ENCODE measurements around the gene GHRL. TPM values are rescaled to one million over a fixed set of nuclear protein-coding genes. Genes with fewer than 3 reads are reported as not detected.
"Not testable (repeated sequence)": the region's sequence is repeated elsewhere in the genome, so short reads cannot be mapped to it uniquely, and the experiment has no call there.

Gene GHRL
- total RNA-seq, 2 donors from 2014 or later = 0.60 TPM; not detected in 1

DNA sequence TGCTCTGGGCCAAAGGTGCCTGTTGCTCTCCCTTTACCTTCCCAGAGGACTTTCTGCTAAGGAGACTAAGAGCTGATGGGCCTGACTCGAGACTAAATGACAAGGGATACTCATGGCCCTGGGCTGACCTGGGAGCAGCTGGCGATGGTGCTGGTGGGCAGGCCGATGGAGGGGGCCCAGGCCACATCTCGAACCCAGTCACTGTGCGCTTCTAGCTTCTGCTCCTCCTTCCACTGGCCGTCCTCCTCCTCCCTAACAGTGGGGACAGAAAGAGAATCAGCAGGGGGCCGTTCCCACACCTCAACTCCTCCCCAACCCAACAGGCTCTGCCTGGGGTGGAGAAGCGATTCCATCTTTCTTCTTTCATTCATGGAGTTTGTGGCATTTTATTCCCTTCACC lies 12.2 kb upstream of the GHRL start:
- DNase-seq = no peak
- intact Hi-C loops (cut with DNase I) = no loop called here
- ATAC-seq = no peak

- DNase-seq = no peak
- intact Hi-C loops (cut with DNase I) = no loop called here
- no peak for ATAC-seq
Measured at GRCh38 chr3:10303785-10304184, 11.0 kb upstream of the GHRL start.

DNA sequence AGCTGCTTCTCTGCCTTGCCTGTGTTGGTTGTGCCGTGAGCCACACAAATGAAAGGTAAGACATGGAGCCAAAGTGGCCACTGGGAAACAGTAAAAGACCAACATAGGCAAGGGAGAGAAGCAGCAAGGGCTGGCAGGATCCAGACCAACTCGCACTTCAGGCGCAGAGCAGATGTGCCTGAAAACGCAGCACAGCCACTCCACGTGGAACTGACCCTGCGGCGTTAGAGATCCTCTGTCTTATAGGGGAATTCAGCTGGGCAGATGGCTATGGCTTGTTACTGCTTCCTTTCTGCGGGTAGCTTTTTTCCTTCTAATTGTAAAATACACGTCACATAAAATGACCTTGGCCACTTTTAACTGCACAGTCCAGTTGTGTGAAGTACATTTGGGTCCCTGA lies 10.4 kb upstream of the GHRL start:
- intact Hi-C loops (cut with DNase I) = no loop called here
- ATAC-seq = no peak
- DNase-seq = no peak

DNA sequence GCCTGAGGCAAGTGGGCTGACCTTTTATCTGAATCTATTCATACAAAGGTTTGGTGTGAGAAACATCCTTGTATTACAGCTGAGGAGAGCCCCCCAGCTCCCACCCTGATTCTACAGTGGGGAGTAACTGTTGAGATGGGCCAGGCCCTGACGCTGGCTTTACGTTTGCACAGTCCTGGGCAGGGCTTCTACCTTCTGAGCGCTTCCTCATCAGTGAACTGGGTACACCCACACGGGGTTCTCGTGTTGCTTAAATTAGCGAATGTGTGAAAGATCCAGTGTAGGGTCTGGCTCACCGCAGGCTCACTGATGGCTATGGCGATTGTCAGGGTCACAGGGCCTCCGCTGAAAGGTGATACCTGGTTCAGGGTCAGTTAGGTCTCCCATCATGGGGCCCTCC lies 7.3 kb upstream of the GHRL start:
- ATAC-seq = no peak
- intact Hi-C loops (cut with DNase I) = no loop called here

GRCh38 chr3:10299679-10300078 lies 6.9 kb upstream of the GHRL start:
- intact Hi-C loops (cut with DNase I) = no loop called here
- no peak for ATAC-seq
- no peak for DNase-seq

More for the DNA sequence above, 7.3 kb upstream of the GHRL start:
- DNase-seq = no peak

DNA sequence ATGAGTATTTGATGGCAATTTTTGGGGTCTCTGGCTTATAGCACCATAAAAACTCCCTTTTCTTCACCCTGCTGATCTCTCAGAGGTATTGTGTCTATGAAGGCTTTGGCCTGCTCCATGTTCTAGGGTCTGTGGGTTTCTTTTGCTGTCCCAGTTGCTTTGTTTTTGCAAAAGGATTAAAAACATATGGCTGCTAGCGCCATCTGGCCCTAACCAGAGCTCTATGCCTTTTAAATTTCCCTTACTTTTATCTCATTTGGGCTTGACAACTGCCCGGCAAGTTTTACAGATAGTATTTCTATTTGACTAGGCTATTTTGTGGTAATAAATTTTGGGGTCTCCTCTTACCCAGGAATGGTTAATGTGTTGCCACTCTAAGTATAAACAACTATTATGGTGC lies 6.4 kb upstream of the GHRL start:
- intact Hi-C loops (cut with DNase I) = no loop called here
- no peak for ATAC-seq
- DNase-seq = no peak

DNA sequence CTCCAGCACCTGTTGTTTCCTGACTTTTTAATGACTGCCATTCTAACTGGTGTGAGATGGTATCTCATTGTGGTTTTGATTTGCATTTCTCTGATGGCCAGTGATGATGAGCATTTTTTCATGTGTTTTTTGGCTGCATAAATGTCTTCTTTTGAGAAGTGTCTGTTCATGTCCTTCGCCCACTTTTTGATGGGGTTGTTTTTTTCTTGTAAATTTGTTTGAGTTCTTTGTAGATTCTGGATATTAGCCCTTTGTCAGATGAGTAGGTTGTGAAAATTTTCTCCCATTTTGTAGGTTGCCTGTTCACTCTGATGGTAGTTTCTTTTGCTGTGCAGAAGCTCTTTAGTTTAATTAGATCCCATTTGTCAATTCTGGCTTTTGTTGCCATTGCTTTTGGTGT lies 5.3 kb upstream of the GHRL start:
- ATAC-seq; intact Hi-C loops (cut with DNase I); DNase-seq: not testable (repeated sequence)

DNA sequence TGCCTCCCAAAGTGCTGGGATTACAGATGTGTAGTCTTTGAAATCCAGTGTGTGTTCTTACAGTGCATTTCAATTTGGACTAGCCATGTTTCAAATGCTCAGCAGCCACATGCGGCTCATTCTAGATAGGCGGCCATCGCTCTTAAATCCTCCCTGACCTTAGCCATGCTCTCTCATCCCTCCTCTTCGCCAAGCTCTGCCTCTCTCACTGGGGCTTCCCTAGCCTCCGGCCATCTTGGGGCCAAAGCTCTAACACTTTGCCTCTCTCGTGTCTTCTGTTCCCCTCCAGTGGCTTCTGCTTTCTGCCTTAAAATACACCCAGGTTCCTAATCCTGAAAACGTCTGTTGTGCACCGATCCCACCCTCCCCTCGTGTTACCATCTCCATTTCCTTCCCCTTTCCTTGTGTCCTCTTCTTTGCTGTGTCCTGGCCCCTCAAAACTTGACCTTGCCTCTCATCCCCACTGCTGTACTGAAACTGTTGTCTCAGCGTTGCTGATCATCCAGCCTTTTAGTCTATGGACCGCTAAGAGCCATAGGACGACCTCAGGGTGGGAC lies 1.4 kb upstream of the GHRL start:
- intact Hi-C loops (cut with DNase I) = no loop called here
- DNase-seq (no peak), ATAC-seq (no peak)

DNA sequence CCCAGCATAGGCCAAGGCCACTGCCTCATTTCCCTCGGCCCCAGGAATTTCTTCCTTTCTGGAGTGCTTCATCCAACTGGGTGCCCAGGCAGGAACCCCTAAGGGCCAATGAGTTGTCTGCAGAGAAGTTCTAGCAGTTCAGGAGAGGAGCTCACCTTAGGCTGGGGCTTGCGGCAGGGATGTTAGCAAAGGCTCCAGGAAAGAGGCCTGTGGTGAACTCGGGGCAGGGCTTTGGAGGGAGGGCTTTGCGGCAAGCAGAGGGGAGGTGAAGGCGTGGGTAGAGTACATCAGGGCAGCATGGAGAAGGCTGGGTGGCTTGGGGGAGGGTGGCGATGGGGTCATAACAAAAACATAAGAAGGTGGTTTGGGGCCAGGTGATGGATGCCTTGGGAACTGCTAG lies 1.1 kb downstream of the GHRL start:
- intact Hi-C loops (cut with DNase I) = no loop called here
- ATAC-seq (no peak), DNase-seq (no peak)

DNA sequence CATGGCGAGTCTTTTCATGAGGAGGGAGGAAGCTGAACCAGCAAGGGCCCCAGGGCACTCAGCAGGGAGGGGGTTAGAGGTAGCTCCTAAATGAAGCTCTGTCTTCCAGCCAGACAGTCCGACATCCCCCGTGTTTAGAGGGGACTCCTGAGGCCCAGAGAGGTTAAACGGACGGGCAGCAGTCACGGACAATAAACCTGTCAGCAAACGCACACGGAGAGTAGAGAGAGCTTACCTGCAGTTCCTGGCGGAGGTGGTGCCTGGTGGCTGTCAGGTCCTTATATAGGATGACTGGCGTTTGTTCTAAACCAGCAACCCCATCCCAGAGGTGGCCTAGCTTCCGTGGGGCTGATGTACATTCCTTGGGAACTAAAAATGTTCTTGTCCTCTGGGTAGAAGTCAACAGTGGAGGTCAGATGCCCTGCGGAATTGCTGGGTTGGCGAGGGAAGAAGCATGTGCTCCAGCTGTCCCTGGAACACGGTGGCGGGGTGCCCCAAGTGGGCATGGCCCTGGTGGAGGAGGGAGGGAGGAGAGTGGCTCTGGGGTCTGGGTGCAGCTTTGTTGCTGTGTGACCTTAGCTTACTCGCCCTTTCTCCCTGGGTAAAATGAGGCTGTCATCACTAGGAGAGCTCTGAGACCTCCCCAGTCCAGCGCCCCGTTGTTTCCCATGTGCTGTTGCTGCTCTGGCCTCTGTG lies 2.1 kb downstream of the GHRL start:
- DNase-seq (no peak), ATAC-seq (no peak)
- intact Hi-C loops (cut with DNase I) = no loop called here

DNA sequence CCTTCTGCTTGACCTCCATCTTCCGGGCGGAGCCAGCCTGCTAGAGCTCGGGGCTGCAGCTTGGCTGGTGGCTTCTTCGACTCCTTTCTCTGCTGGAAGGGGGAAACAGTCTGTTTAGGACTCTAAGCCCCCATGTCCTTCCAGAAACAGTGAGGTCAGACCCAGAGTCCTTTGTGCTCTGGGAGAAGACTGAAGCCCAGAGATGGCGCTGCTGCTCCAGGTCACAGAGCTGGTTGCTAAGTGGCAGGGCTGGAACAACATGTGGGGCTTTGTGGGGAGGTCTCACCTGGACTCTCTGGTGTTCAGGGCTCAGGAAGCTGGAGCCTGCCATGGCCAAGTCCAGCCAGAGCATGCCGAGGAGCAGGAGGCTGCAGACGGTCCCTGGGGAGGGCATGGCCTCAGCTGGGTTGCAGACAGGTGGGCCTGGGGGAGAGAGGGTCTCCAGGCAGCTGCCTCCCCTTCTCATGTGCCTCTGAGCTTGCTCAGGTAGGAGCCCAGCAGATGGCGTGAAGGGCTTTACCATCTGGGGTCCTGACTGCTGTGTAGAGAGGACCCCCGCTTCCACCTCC lies 2.9 kb downstream of the GHRL start:
- DNase-seq (no peak), ATAC-seq (no peak)
- intact Hi-C loops (cut with DNase I) = no loop called here

DNA sequence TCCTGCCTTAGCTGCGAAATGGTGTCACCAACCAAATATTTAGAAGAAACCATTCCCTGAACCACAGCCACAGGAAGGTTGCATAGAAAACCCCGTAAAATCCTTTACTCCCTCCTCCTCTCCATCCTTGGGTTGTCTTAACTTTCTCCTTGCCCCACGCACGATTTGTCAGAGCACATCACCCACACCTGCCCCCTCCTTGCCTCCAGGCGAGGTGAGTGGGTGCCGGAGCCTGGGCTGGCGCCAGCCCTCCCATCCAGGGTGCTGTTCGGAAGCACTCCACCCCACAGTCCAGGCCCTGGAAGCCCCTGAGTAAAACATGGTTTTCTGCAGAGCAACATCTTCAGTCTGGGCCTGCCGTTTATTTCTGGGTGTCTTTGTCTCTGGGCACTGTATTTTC lies 3.7 kb downstream of the GHRL start:
- no peak for ATAC-seq
- DNase-seq = no peak
- intact Hi-C loops (cut with DNase I) = no loop called here

DNA sequence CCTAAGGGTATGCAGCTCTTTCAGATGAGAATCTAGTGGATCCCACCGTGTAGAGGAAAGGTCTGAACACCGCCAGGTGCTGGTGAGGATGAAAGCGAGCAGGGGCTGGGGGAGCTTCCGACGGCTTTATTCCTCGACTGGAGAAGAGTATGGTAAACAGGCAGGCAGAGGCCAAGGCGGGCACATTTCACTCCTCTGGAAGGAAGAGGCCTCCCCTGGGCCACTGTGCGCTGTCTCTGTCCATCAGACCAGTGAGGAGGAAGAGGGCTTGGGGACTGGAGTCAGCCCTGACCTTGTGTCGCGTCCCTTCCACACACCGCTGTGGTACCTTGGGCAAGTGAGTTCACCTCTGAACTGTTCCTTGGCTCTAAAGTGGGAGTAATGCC lies 4.2 kb downstream of the GHRL start:
- ATAC-seq (no peak), DNase-seq (no peak)
- intact Hi-C loops (cut with DNase I) = no loop called here

DNA sequence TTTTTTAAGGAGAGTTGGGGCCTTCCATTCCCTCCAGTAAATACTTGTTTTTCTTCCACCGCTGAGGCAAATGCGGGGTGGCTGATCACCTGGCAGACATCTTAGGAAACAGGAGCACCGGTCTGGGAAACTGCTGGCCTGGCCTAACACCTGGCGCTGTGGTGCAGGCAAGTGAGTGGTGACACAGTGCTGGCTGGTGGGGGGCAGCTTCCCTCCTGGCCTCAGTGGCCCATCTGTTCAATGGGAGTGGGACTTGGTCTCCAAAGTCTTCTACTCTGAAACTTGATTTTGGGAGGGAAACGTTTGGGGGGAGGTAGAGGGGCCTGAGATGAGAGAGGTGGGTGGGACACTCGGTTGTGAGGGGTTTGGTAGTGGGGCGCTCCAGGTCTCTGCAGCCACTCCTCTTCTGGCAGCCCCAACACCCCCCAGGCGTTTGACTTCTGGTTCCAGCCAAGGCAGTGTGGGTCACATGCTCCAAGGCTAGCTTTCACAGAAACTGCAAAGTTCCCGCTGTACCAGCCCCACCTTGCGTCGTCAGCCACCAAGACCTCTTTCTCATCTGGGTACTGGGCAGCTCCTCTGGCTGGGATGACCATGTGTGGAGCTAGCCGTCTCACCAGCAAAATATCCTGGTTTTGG lies 4.7 kb downstream of the GHRL start:
- intact Hi-C loops (cut with DNase I) = no loop called here
- no peak for DNase-seq
- no peak for ATAC-seq

DNA sequence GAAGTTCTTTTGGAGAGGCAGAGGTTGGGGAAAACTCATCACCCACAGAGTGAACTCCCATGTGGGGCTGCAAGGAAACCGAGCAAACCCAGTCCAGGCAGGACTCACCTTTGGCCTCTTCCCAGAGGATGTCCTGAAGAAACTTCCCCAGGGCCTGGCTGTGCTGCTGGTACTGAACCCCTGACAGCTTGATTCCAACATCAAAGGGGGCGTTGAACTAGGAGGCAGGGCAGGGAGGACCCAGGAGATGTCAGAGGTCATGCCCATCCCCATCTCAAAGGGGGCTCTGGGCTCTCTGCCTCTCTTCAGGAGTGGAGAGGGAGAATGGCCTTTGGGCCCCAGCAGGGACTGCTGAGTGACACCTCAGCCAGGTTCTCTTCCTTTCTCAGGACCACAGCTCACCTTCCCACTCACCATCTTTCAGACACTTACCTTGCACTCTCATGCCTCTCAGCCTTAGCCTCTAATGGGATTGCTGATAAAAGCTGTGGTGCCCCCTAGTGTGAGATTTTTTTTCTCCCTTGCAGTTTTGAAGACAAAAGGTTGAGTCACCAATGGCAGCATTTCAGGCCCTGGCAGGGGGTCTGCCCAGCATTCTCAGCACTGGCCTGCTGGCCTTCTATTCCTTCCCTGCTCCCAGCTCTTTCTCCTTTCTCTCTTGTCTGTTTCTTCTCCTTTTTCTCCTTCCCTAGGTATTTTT lies 6.0 kb downstream of the GHRL start:
- intact Hi-C loops (cut with DNase I) = no loop called here
- ATAC-seq = no peak
- no peak for DNase-seq

DNA sequence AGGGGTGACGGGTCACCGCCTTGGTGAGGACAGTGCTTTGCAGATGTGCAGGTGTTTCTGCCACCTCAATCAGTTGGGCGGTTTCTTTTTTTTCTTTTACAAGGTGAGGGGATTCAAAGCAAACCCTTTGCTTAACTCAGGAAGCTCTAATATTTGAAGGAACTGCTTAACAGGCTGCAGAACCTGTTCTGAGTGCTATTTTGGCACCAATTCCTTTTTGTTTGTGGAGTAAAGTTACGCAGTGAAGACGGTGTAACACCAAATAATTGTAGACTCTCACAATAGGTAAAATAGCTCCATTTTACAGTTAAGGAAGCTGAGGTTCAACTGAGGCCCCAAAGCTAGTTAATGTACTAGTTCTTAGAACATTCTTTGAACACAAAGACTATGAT lies 6.6 kb downstream of the GHRL start:
- intact Hi-C loops (cut with DNase I) = no loop called here
- ATAC-seq = no peak
- DNase-seq = no peak

- intact Hi-C loops (cut with DNase I) = no loop called here
- ATAC-seq = no peak
- no peak for DNase-seq
Measured at GRCh38 chr3:10285272-10286132, 7.2 kb downstream of the GHRL start.

DNA sequence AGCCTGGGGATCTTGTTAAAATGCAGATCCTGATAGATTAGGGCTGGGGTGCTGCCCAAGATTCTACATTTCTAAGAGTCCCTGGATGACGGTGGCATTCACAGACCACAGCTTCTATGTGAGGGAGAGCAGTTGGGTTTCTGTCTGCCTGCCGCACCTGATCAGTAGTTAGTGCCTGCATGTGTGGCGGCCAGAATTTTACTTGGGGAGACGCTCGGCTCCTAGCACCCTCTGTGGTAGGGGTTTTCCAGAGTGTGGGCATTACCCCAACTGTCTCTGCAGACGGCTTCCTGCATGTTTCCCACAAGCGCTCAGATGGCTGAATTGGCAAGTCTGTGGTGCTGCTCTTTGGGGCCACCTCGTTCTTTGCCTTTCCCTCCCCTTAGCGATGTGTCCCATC lies 8.3 kb downstream of the GHRL start:
- intact Hi-C loops (cut with DNase I) = no loop called here
- ATAC-seq (no peak), DNase-seq (no peak)

GRCh38 chr3:10283638-10284037 lies 9.1 kb downstream of the GHRL start:
- ATAC-seq = no peak
- no peak for DNase-seq
- intact Hi-C loops (cut with DNase I) = no loop called here

All from left cardiac atrium (tissue), 4 donors.